Neural progenitor cell (in vitro differentiated cells): Measurements from ENCODE around the gene SLC22A23.

Source experiments
- EZH2 ChIP-seq: fragments of 200-600 bp; sonication (generic); IDR thresholded peaks from 2 replicates; pipeline ENCODE4 v1.6.1; 2017; ENCODE audit warnings: antibody characterized with exemption, mild to moderate bottlenecking, moderate library complexity
- TF ChIP-seq, protein P1 (sequence below): fragments of 200-600 bp; sonication (generic); IDR thresholded peaks from 2 replicates; pipeline ENCODE4 v1.5.1; 2017; ENCODE audit warnings: antibody characterized with exemption, mild to moderate bottlenecking

- TF ChIP-seq, protein P1, sequence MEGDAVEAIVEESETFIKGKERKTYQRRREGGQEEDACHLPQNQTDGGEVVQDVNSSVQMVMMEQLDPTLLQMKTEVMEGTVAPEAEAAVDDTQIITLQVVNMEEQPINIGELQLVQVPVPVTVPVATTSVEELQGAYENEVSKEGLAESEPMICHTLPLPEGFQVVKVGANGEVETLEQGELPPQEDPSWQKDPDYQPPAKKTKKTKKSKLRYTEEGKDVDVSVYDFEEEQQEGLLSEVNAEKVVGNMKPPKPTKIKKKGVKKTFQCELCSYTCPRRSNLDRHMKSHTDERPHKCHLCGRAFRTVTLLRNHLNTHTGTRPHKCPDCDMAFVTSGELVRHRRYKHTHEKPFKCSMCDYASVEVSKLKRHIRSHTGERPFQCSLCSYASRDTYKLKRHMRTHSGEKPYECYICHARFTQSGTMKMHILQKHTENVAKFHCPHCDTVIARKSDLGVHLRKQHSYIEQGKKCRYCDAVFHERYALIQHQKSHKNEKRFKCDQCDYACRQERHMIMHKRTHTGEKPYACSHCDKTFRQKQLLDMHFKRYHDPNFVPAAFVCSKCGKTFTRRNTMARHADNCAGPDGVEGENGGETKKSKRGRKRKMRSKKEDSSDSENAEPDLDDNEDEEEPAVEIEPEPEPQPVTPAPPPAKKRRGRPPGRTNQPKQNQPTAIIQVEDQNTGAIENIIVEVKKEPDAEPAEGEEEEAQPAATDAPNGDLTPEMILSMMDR = no peak
- no peak for TF ChIP-seq EZH2
These were observed 80.8 kb downstream of the SLC22A23 start for GRCh38 chr6:3376064-3376463.
